ENCODE data around the gene CENPC.
"Not testable (repeated sequence)": the region's sequence is repeated elsewhere in the genome, so short reads cannot be mapped to it uniquely, and the experiment has no call there.

- not testable (repeated sequence) for TF ChIP-seq CTCF, POLR2A (IDR thresholded peaks at IDR 0.05)
These were observed 7.0 kb upstream of the CENPC start for GRCh38 chr4:67552146-67552792.

Data from sigmoid colon (tissue), 3 donors.